Astrocyte (in vitro differentiated cells and primary cell): ENCODE measurements around the gene BAHD1. TPM values are rescaled to one million over a fixed set of nuclear protein-coding genes. Genes with fewer than 3 reads are reported as not detected.

ENCODE experiments used
- DNase-seq: peaks from one replicate; pipeline ENCODE4 v3.0.0-alpha.2; 2010; ENCODE audit warnings: low read depth
- FAIRE-seq: peaks from 2 replicates; lab custom pipeline; 2011; peaks lifted over from hg19 to GRCh38; lab: Jason Lieb, UNC
- H2AFZ ChIP-seq: 2 replicates; pipeline ENCODE4 v1.6.0; 2012; ENCODE audit warnings: low read depth, low read length, inconsistent platforms
- H3K27ac ChIP-seq: 2 replicates; pipeline ENCODE4 v1.5.1; 2011; ENCODE audit warnings: low read depth, low read length, inconsistent platforms
- H3K27me3 ChIP-seq: 2 replicates; pipeline ENCODE4 v1.6.0; 2011; ENCODE audit warnings: low read length, inconsistent platforms; ENCODE audit not compliant: insufficient read depth
- H3K36me3 ChIP-seq: 2 replicates; pipeline ENCODE4 v1.5.1; 2011; ENCODE audit warnings: low read length, inconsistent platforms; ENCODE audit not compliant: insufficient read depth
- H3K4me1 ChIP-seq: 2 replicates; pipeline ENCODE4 v1.5.1; 2011; ENCODE audit warnings: low read length, inconsistent platforms; ENCODE audit not compliant: insufficient read depth
- H3K4me2 ChIP-seq: 2 replicates; pipeline ENCODE4 v1.6.0; 2012; ENCODE audit warnings: low read length, inconsistent platforms
- H3K4me3 ChIP-seq: 2 replicates; pipeline ENCODE4 v1.5.1; 2011; ENCODE audit warnings: low read depth, mild to moderate bottlenecking, low read length, inconsistent platforms; ENCODE audit not compliant: insufficient read depth
- H3K79me2 ChIP-seq: 2 replicates; pipeline ENCODE4 v1.6.0; 2012; ENCODE audit warnings: mild to moderate bottlenecking, low read length, inconsistent platforms; ENCODE audit not compliant: insufficient read depth
- H3K9ac ChIP-seq: 2 replicates; pipeline ENCODE4 v1.6.0; 2012; ENCODE audit warnings: mild to moderate bottlenecking, low read length, inconsistent platforms
- H3K9me3 ChIP-seq: 2 replicates; pipeline ENCODE4 v1.5.1; 2012; ENCODE audit warnings: low read depth, mild to moderate bottlenecking, low read length, inconsistent platforms; ENCODE audit not compliant: insufficient read depth
- H4K20me1 ChIP-seq: 2 replicates; pipeline ENCODE4 v1.6.0; 2012; ENCODE audit warnings: low read length, inconsistent platforms; ENCODE audit not compliant: insufficient read depth
- H3K27ac Mint-ChIP-seq: one replicate; pipeline ENCODE4 v1.8.0; 2021; ENCODE audit warnings: mild to moderate bottlenecking, mixed read lengths; ENCODE audit not compliant: unreplicated experiment
- H3K27me3 Mint-ChIP-seq: one replicate; pipeline ENCODE4 v1.8.0; 2021; ENCODE audit warnings: low read depth, mixed read lengths; ENCODE audit not compliant: unreplicated experiment
- H3K36me3 Mint-ChIP-seq: one replicate; pipeline ENCODE4 v1.8.0; 2021; ENCODE audit warnings: low read depth, mixed read lengths; ENCODE audit not compliant: unreplicated experiment
- H3K4me1 Mint-ChIP-seq: one replicate; pipeline ENCODE4 v1.8.0; 2021; ENCODE audit warnings: low read depth, mixed read lengths; ENCODE audit not compliant: unreplicated experiment
- H3K4me3 Mint-ChIP-seq: one replicate; pipeline ENCODE4 v1.8.0; 2021; ENCODE audit warnings: mild to moderate bottlenecking, moderate library complexity, mixed read lengths; ENCODE audit not compliant: unreplicated experiment
- H3K9me3 Mint-ChIP-seq: one replicate; pipeline ENCODE4 v1.8.0; 2021; ENCODE audit warnings: mild to moderate bottlenecking, mixed read lengths; ENCODE audit not compliant: unreplicated experiment
- CTCF ChIP-seq: IDR thresholded peaks from 2 replicates; pipeline ENCODE4 v1.5.1; 2011; ENCODE audit warnings: low read depth, mild to moderate bottlenecking, inconsistent platforms, low read length, moderate library complexity; ENCODE audit not compliant: insufficient read depth
- EZH2 ChIP-seq: IDR thresholded peaks from 2 replicates; pipeline ENCODE4 v1.6.1; 2012; ENCODE audit warnings: mild to moderate bottlenecking, low read length, inconsistent platforms; ENCODE audit not compliant: insufficient read depth
- total RNA-seq: library from RNA; stranded (reverse); gene quantifications from 2 replicates; pipeline ENCODE4 v1.2.1, GENCODE V29; 2021

The BAHD1 gene
- total RNA-seq, 1 donor from 2014 or later, result 30.4 TPM

GRCh38 chr15:40441565-40442531 lies 1.1 kb downstream of the BAHD1 start:
- Histone ChIP-seq H2AFZ (peak overlapping the region; percentile 50), H3K27ac (no peak overlapping the region), H3K36me3 (no peaks in the 10 kb centered on the region), H3K4me3 (peak overlapping the region; percentile 60), H3K27me3 (peaks cover 27% of the 10 kb centered on the region), H3K4me1 (peaks cover 26% of the 10 kb centered on the region), H3K4me2 (peak overlapping the region; percentile 87), H3K79me2 (peaks cover 42% of the 10 kb centered on the region), H4K20me1 (peaks cover 47% of the 10 kb centered on the region), H3K9me3 (no peaks in the 10 kb centered on the region), H3K9ac (peak overlapping the region; percentile 74)
- no peak for DNase-seq
- Mint-ChIP-seq H3K27me3 (peaks cover 6% of the 10 kb centered on the region), H3K4me3 (peak overlapping the region; percentile 93), H3K9me3 (no peaks in the 10 kb centered on the region), H3K27ac (peak overlapping the region; percentile 31), H3K4me1 (peaks cover 46% of the 10 kb centered on the region), H3K36me3 (peaks cover 3% of the 10 kb centered on the region)
- no peak for FAIRE-seq
- TF ChIP-seq EZH2 (no peak), CTCF (no peak)

GRCh38 chr15:40443255-40443654 lies 2.5 kb downstream of the BAHD1 start:
- FAIRE-seq (no peak), DNase-seq (no peak)
- Histone ChIP-seq H3K27ac (no peak overlapping the region), H3K4me1 (peaks cover 25% of the 10 kb centered on the region), H3K9me3 (no peaks in the 10 kb centered on the region), H3K79me2 (peaks cover 54% of the 10 kb centered on the region), H3K9ac (no peak overlapping the region), H2AFZ (no peak overlapping the region), H3K27me3 (peaks cover 13% of the 10 kb centered on the region), H4K20me1 (peaks cover 53% of the 10 kb centered on the region), H3K4me3 (no peak overlapping the region), H3K36me3 (no peaks in the 10 kb centered on the region), H3K4me2 (peak overlapping the region; percentile 87)
- H3K9me3 Mint-ChIP-seq, result no peaks in the 10 kb centered on the region
- TF ChIP-seq EZH2 (no peak), CTCF (no peak)
- peaks cover 5% of the 10 kb centered on the region for H3K36me3 Mint-ChIP-seq
- H3K27ac Mint-ChIP-seq, result no peak overlapping the region
- H3K4me3 Mint-ChIP-seq, result peak overlapping the region; percentile 93
- H3K4me1 Mint-ChIP-seq, result peaks cover 37% of the 10 kb centered on the region
- no peaks in the 10 kb centered on the region for H3K27me3 Mint-ChIP-seq

- no peak for TF ChIP-seq CTCF
- no peak for TF ChIP-seq EZH2
- no peaks in the 10 kb centered on the region for H3K36me3 ChIP-seq
- peaks cover 59% of the 10 kb centered on the region for H4K20me1 ChIP-seq
- no peaks in the 10 kb centered on the region for H3K9me3 ChIP-seq
- H3K27ac ChIP-seq, result no peak overlapping the region
- Mint-ChIP-seq H3K9me3 (no peaks in the 10 kb centered on the region), H3K4me3 (peak overlapping the region; percentile 93), H3K27ac (peak overlapping the region; percentile 5), H3K36me3 (peaks cover 2% of the 10 kb centered on the region), H3K4me1 (peaks cover 31% of the 10 kb centered on the region), H3K27me3 (no peaks in the 10 kb centered on the region)
- no peak overlapping the region for H2AFZ ChIP-seq
- H3K4me3 ChIP-seq, result no peak overlapping the region
- H3K4me2 ChIP-seq, result no peak overlapping the region
- H3K27me3 ChIP-seq, result peaks cover 8% of the 10 kb centered on the region
- H3K4me1 ChIP-seq, result peaks cover 25% of the 10 kb centered on the region
- DNase-seq, result peak; percentile 82
- H3K79me2 ChIP-seq, result peaks cover 57% of the 10 kb centered on the region
- FAIRE-seq, result no peak
- H3K9ac ChIP-seq, result no peak overlapping the region
These were observed 3.1 kb downstream of the BAHD1 start for GRCh38 chr15:40443846-40444245.
